Hematopoietic multipotent progenitor cell treated with erythropoietin and hydrocortisone succinate and interleukin-3 and kit ligand, for 17 days (in vitro differentiated cells): Measurements from ENCODE around the gene NECTIN2.
"Not testable (repeated sequence)": the region's sequence is repeated elsewhere in the genome, so short reads cannot be mapped to it uniquely, and the experiment has no call there.

ENCODE experiments used
- DNase-seq: peaks from one replicate; pipeline ENCODE4 v3.0.0-alpha.2; 2015; ENCODE audit warnings: low spot score

Gene NECTIN2

GRCh38 chr19:44817725-44818465 is 28.2 kb upstream of the NECTIN2 start:
- DNase-seq, result no peak

GRCh38 chr19:44818466-44819031 is 27.5 kb upstream of the NECTIN2 start:
- no peak for DNase-seq

- no peak for DNase-seq
These were observed 26.8 kb upstream of the NECTIN2 start for GRCh38 chr19:44819246-44819832.

GRCh38 chr19:44820648-44821609 is 25.2 kb upstream of the NECTIN2 start:
- DNase-seq, result no peak

GRCh38 chr19:44822177-44822576 is 23.9 kb upstream of the NECTIN2 start:
- DNase-seq, result no peak

GRCh38 chr19:44822670-44823372 is 23.3 kb upstream of the NECTIN2 start:
- no peak for DNase-seq

GRCh38 chr19:44823373-44823698 is 22.8 kb upstream of the NECTIN2 start:
- DNase-seq, result no peak

GRCh38 chr19:44824761-44825160 is 21.3 kb upstream of the NECTIN2 start:
- no peak for DNase-seq

GRCh38 chr19:44832875-44833274 is 13.2 kb upstream of the NECTIN2 start:
- not testable (repeated sequence) for DNase-seq

- DNase-seq, result not testable (repeated sequence)
These were observed 11.7 kb upstream of the NECTIN2 start for GRCh38 chr19:44834399-44834798.

- DNase-seq, result no peak
These were observed 6.8 kb upstream of the NECTIN2 start for GRCh38 chr19:44839276-44839675.

GRCh38 chr19:44840811-44841210 is 5.3 kb upstream of the NECTIN2 start:
- DNase-seq, result no peak

GRCh38 chr19:44841231-44841630 is 4.9 kb upstream of the NECTIN2 start:
- no peak for DNase-seq

GRCh38 chr19:44845286-44845611 is 848 bp upstream of the NECTIN2 start:
- DNase-seq, result no peak

- no peak for DNase-seq
These were observed 502 bp downstream of the NECTIN2 start for GRCh38 chr19:44846455-44847143.

GRCh38 chr19:44847144-44848035 is 1.3 kb downstream of the NECTIN2 start:
- no peak for DNase-seq

GRCh38 chr19:44848036-44848811 is 2.1 kb downstream of the NECTIN2 start:
- no peak for DNase-seq

GRCh38 chr19:44848812-44849447 is 2.8 kb downstream of the NECTIN2 start:
- DNase-seq, result no peak

- DNase-seq, result no peak
These were observed 4.6 kb downstream of the NECTIN2 start for GRCh38 chr19:44850641-44851109.
